H1 (cell line): ENCODE measurements around the gene SERPINE2. TPM values are rescaled to one million over a fixed set of nuclear protein-coding genes. Genes with fewer than 3 reads are reported as not detected.

ENCODE experiments used
- BACH1 ChIP-seq: IDR thresholded peaks from 2 replicates; pipeline ENCODE4 v1.6.1; 2012; ENCODE audit warnings: low read length, improper control_type of control experiment
- CHD7 ChIP-seq: fragments of 300-600 bp; sonication (generic); IDR thresholded peaks from 2 replicates; pipeline ENCODE4 v1.7.1; 2012; ENCODE audit warnings: low read length, moderate library complexity, mild to moderate bottlenecking, inconsistent platforms; ENCODE audit not compliant: insufficient replicate concordance
- RFX5 ChIP-seq: IDR thresholded peaks from 2 replicates; pipeline ENCODE4 v1.6.1; 2011; ENCODE audit warnings: low read depth, low read length, improper control_type of control experiment, borderline replicate concordance
- TBP ChIP-seq: IDR thresholded peaks from 2 replicates; pipeline ENCODE4 v1.6.1; 2011; ENCODE audit warnings: low read depth, low read length, improper control_type of control experiment
- polyA plus RNA-seq, 7 experiments: library from polyadenylated mRNA; depleted of rRNA in 3 of 7; stranded (reverse) in 5 of 7; unstranded in 2 of 7; fragments of >200 nt in 5 of 7; fragments of 200-250 nt in 2 of 7; gene quantifications; 1 replicate in 5 of 7; 2 replicates in 1 of 7; 4 replicates in 1 of 7; pipeline versions ENCODE4 v1.2.1 to v1.2.3, GENCODE V29; 2011 to 2013; ENCODE audit warnings: missing spikeins in 2 of 7, mixed read lengths in 2 of 7
- total RNA-seq: library from RNA; stranded (reverse); fragmentation: NEBNext Ultra II Directional; extraction: Animal tissue kit (Norgen Biotek cat#: 25700); gene quantifications from 2 replicates; pipeline ENCODE4 v1.2.1, GENCODE V29; 2021

SERPINE2 gene
- total and polyA plus RNA-seq, 2 of the 8 experiments (the other 6 are each of a cell fraction or from before 2014, with no cell fraction given), result 26.2 to 76.0 TPM

- no peak for TF ChIP-seq CHD7
- TF ChIP-seq TBP, result no peak
- TF ChIP-seq RFX5, result no peak
- no peak for TF ChIP-seq BACH1
These were observed 82.8 kb downstream of the SERPINE2 start (continued) for GRCh38 chr2:223956300-223956699.
